NCI-H526 (cell line): ENCODE results near the gene CMIP.
"Not testable (repeated sequence)": the region's sequence is repeated elsewhere in the genome, so short reads cannot be mapped to it uniquely, and the experiment has no call there.

ENCODE experiments used
- DNase-seq, 2 experiments: peaks; one replicate each; lab custom pipeline; 2025; lab: John Stamatoyannopoulos, UW

Gene CMIP

GRCh38 chr16:81568749-81569087, 124.1 kb downstream of the CMIP start:
- DNase-seq = no peak

GRCh38 chr16:81569361-81570034, 124.9 kb downstream of the CMIP start:
- DNase-seq = no peak

- no peak for DNase-seq
Measured at GRCh38 chr16:81570151-81570846, 125.7 kb downstream of the CMIP start.

- no peak for DNase-seq
Measured at GRCh38 chr16:81571175-81571574, 126.6 kb downstream of the CMIP start.

GRCh38 chr16:81571592-81572385, 127.2 kb downstream of the CMIP start:
- no peak for DNase-seq

- no peak for DNase-seq
Measured at GRCh38 chr16:81572386-81573144, 128.0 kb downstream of the CMIP start.

- DNase-seq = no peak
Measured at GRCh38 chr16:81573533-81574020, 129.0 kb downstream of the CMIP start.

- no peak for DNase-seq
Measured at GRCh38 chr16:81574168-81574567, 129.6 kb downstream of the CMIP start.

- DNase-seq = no peak
Measured at GRCh38 chr16:81575307-81575706, 130.7 kb downstream of the CMIP start.

GRCh38 chr16:81575834-81576233, 131.2 kb downstream of the CMIP start:
- no peak for DNase-seq

- no peak for DNase-seq
Measured at GRCh38 chr16:81576696-81577095, 132.1 kb downstream of the CMIP start.

- DNase-seq = not testable (repeated sequence)
Measured at GRCh38 chr16:81577272-81577671, 132.7 kb downstream of the CMIP start.

GRCh38 chr16:81578076-81578475, 133.5 kb downstream of the CMIP start:
- no peak for DNase-seq

GRCh38 chr16:81578636-81579413, 134.2 kb downstream of the CMIP start:
- DNase-seq = no peak

- DNase-seq = peak; percentile 13 to 39
Measured at GRCh38 chr16:81581107-81581506, 136.5 kb downstream of the CMIP start.

GRCh38 chr16:81582655-81583441, 138.2 kb downstream of the CMIP start:
- no peak for DNase-seq

GRCh38 chr16:81583893-81584631, 139.5 kb downstream of the CMIP start:
- no peak for DNase-seq

- DNase-seq = peak in 1 of 2 experiments; percentile 66
Measured at GRCh38 chr16:81585785-81586184, 141.2 kb downstream of the CMIP start.

- DNase-seq = no peak
Measured at GRCh38 chr16:81586417-81586816, 141.8 kb downstream of the CMIP start.
